HG03571 (cell line): ENCODE measurements around the gene PCBP3.
"Not testable (repeated sequence)": the region's sequence is repeated elsewhere in the genome, so short reads cannot be mapped to it uniquely, and the experiment has no call there.

Experiments
- ATAC-seq: cut with Tn5 transposase; IDR thresholded peaks from one replicate; pipeline ENCODE4 v1.9.1; 2021; ENCODE audit not compliant: unreplicated experiment

PCBP3 gene

GRCh38 chr21:45669382-45669781 is 25.9 kb downstream of the PCBP3 start:
- ATAC-seq: no peak

DNA sequence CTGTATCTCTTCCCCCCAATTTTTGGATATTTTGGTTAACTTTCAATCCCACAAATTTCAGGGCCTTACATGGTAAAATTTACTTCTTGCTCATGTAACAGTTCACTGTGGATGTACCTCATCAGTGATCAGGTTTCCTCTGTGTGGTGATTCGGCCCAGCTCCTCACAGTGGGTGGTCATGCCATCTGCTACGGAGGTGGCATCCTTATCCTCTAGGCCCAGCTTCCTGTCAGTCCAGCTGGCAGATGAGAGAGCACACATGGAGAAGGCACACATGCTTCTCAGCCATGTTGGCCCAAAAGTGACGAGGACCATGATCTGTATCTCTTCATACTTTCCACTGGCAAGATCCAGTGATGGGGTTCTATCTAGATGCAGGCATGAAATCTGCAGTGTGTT is 27.2 kb downstream of the PCBP3 start:
- ATAC-seq: no peak

DNA sequence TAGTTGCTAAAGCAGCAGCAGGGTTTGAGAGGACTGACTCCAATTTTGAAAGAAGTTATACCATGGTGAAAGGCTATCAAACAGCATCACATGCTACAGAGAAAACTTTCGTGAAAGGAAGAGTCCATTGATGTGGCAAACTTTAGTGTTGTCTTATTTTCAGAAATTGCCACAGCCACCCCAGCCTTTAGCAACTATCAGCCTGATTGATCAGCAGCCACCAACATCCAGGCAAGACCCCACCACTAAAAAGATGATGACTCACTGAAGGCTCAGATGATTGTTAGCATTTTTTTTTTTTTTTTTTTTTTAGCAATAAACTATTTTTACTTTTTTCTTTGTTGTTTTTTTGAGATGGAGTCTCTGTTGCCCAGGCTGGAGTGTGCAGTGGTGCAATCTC is 35.3 kb downstream of the PCBP3 start:
- not testable (repeated sequence) for ATAC-seq

GRCh38 chr21:45680215-45680614 is 36.7 kb downstream of the PCBP3 start:
- ATAC-seq: no peak

DNA sequence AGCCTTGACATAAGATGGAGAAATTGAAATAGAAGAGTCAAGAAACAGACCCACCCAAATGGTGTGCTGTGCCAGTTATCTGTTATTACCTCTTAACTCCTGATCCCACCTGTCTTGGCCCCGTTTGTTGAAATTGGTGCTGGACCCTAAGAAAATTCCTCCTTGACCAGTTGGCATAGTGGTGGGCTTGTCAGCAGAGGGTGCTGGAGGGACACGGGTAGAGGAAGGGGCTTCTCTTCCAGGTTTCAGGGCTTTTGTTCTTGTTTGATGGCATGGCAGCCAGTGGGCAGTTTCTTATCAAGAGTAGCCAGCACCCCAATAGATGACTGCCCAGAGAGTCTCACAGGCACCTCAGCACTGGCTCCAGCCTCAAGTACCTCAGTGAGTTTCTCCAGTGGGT is 51.6 kb downstream of the PCBP3 start:
- no peak for ATAC-seq

DNA sequence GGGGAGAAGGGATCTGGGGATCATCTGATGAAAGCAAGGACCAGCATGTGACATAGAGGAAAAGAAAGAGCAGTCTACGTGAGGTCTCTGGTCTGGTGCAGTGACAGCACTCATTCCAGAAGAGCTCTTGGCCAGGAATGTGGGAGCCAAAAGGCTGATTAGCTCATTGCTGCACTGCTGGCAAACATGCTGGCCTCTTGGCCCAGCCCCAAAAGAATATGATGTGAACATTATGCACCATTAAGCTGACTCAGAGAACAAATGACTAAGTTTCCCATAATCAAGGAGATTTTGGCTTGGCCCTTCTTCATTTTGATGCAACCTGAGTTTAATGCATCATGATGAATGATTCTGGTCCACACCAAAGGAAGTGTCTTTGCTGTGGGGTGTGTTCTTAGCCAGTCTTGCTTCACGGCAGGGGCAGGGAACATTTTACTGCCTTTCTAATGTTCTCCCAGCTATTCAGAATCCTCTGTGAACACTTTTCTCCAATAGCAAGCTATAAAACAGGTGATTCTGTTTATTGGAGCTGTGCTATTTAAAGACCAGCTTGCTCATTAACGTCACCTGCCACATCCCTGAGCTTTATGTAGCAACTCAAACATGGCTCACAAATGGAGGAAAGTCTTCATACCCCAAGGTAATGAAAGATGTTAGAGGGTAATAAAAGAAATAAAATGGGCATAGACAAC is 55.1 kb downstream of the PCBP3 start:
- no peak for ATAC-seq

- no peak for ATAC-seq
Measured at GRCh38 chr21:45699251-45699942, 55.9 kb downstream of the PCBP3 start.

DNA sequence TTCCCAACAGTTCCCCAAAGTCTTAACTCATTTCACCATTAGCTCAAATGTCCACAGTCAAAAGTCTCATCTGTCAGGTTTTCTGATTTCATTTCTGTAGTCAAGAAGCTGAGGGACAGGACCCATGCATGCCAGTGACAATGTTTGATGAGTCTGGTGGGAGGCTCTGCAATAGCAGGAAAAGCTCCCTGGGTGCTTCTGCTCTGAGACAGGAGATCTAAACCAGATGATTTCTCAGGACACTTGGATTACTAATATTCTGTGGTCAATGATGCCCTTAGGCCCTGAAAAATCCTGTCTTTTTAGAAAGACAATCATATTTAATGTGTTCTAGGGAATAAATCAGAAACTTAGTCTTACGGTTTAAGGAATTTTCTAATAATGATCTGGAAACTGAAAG is 56.4 kb downstream of the PCBP3 start:
- ATAC-seq: no peak

- no peak for ATAC-seq
Measured at GRCh38 chr21:45700461-45700860, 56.9 kb downstream of the PCBP3 start.

GRCh38 chr21:45704311-45705108 is 61.0 kb downstream of the PCBP3 start:
- ATAC-seq: no peak

- ATAC-seq: no peak
Measured at GRCh38 chr21:45706299-45706698, 62.8 kb downstream of the PCBP3 start.

- ATAC-seq: no peak
Measured at GRCh38 chr21:45709173-45709572, 65.6 kb downstream of the PCBP3 start.

DNA sequence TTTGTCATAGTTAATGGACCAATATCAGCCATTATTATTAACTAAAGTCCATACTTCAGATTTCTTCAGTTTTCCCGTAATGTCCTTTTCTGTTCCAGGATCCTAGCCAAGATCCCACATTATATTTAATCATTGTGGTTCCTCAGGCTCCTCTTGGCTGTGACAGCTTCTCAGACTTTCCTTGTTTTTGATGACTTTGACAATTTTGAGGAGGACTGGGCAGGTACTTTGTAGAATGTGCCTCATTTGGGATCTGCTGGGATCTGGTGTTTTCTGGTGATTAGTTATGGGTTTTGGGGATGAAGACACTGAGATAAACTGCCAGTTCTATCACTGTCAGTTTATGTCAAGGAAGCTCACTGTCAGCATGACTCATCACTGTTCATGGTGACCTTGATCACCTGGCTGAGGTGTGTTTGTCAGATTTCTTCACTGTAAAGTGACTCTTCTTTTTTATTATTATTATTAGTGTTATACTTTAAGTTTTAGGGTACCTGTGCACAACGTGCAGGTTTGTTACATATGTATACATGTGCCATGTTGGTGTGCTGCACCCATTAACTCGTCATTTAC is 66.3 kb downstream of the PCBP3 start:
- ATAC-seq: no peak

GRCh38 chr21:45710306-45710705 is 66.8 kb downstream of the PCBP3 start:
- ATAC-seq: not testable (repeated sequence)

DNA sequence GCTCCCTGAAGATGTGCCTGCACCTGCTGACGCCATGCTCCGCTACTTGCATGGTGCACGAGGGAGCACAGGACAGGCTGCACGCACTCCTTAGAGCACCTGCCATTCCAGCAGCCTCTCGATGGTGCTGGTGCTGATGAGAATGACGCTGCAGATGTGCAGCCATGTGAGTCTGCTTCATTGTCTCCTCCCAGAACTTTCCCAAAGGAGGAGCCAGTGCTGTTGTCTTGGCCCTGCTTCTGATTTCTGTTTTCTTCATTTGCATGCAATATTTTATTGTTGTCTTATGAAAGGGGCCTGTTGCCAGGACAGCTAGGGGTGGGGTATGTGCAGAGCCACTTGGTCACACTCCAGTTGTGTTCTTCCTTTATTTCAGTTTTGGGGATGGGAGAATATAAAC is 70.1 kb downstream of the PCBP3 start:
- no peak for ATAC-seq

DNA sequence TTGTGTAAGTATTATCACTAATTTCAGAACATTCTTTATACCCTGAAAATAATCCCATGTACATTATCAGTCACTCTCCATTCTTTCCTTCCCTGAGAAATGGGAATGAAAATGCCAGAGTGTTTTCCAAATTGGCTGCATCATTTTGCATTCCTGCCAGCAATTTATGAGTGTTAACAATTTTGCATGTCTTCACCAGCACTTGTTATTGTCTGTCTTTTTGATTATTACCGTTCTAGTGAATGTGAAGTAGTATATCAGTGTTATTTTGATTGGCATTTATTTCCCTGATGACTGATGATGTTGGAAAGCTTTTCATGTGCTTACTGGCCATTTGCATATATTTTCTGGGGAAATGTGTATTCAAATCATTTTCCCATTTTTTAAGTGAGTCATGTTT is 71.9 kb downstream of the PCBP3 start:
- no peak for ATAC-seq

DNA sequence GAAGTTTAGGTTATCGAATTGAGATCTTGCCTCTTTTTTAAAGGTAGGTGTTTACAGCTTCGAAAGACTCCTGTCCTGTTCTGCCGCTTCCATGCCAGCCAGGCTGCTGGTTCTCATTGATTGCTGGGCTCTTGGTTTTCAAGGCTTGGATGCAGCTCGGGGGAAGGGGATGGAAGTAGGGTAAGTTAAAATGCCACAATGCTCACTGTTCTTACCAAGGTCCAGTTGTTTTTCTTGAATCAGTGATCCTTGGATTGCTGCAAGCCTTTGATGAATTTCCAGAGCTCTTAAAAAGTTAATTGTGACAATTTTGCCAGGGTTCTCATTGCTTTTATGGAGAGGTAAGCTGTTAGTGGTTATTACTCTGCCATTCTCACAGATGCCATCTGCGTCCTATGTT is 74.9 kb downstream of the PCBP3 start:
- ATAC-seq: no peak

- no peak for ATAC-seq
Measured at GRCh38 chr21:45719177-45719802, 75.8 kb downstream of the PCBP3 start.

DNA sequence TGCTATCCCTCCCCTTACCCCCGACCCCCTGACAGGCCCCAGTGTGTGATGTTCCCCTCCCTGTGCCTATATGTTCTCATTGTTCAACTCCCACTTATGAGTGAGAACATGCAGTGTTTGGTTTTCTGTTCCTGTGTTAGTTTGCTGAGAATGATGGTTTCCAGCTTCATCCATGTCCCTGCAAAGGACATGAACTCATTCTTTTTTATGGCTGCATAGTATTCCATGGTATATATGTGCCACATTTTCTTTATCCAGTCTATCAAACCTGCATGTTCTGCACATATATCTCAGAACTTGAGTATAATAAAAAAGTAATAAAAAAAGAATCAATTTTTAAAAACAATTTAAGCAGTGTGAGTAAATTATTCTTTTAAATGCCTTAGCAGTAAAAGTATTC is 76.7 kb downstream of the PCBP3 start:
- not testable (repeated sequence) for ATAC-seq

DNA sequence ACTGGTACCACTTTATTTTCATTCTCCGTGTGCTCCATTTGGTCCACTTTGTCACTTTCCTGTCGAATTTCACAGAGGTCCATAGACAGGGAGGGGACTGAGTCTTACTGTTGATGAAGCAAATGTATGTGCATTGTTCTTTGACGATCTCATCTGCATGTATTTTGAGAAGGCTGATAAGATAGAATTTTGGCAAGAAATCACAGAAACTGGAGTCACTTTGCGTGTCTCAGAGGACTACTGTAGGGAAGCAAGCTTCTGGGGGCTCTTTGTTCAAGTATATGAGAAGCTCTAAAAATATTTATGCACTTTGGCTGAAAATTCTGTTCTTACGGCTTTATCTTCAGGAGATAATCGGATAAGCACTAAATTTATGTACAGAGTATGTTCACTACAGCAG is 78.1 kb downstream of the PCBP3 start:
- ATAC-seq: no peak
